Natural killer cell (primary cell): ENCODE results near the gene TBC1D4. TPM values are rescaled to one million over a fixed set of nuclear protein-coding genes. Genes with fewer than 3 reads are reported as not detected.

Experiments
- ATAC-seq, 3 donors: fragments of 150-1000 bp in 2 of 3; fragments of 200-7000 bp in 1 of 3; cut with Tn5 transposase; 1 replicate in 1 of 3; 2 replicates in 2 of 3; pipeline ENCODE4 v1.10.0; 2021; ENCODE audit warnings: mild to moderate bottlenecking in 2 of 3, moderate library complexity in 2 of 3
- DNase-seq, 2 donors: peaks; one replicate each; pipeline versions ENCODE4 v3.0.0 to v3.0.0-alpha.2; 2013 to 2021; ENCODE audit warnings: mixed read lengths in 1 of 2
- H3K27ac ChIP-seq: one replicate; pipeline ENCODE4 v1.5.1; 2013; ENCODE audit warnings: mild to moderate bottlenecking, low read length
- H3K27me3 ChIP-seq: one replicate; pipeline ENCODE4 v1.6.1; 2013; ENCODE audit warnings: low read length; ENCODE audit not compliant: control insufficient read depth, insufficient read depth
- H3K36me3 ChIP-seq: one replicate; pipeline ENCODE4 v1.6.1; 2013; ENCODE audit warnings: low read length; ENCODE audit not compliant: control insufficient read depth, insufficient read depth
- H3K4me1 ChIP-seq: one replicate; pipeline ENCODE4 v1.6.1; 2013; ENCODE audit warnings: low read length; ENCODE audit not compliant: control insufficient read depth, insufficient read depth
- H3K4me3 ChIP-seq: one replicate; pipeline ENCODE4 v1.5.1; 2013; ENCODE audit warnings: low read length
- H3K9me3 ChIP-seq: one replicate; pipeline ENCODE4 v1.6.1; 2013; ENCODE audit warnings: low read length; ENCODE audit not compliant: control insufficient read depth, insufficient read depth
- H3K27ac Mint-ChIP-seq, 2 donors: one replicate each; pipeline ENCODE4 v1.8.0; 2022; ENCODE audit warnings: mild to moderate bottlenecking in 2 of 2, mixed read lengths in 2 of 2, moderate library complexity in 1 of 2
- H3K27me3 Mint-ChIP-seq, 2 donors: one replicate each; pipeline ENCODE4 v1.8.0; 2022; ENCODE audit warnings: low read depth in 2 of 2, mixed read lengths in 2 of 2
- H3K36me3 Mint-ChIP-seq: one replicate; pipeline ENCODE4 v1.8.0; 2022; ENCODE audit warnings: mixed read lengths
- H3K4me1 Mint-ChIP-seq, 2 donors: one replicate each; pipeline ENCODE4 v1.8.0; 2022; ENCODE audit warnings: mixed read lengths in 2 of 2
- H3K4me3 Mint-ChIP-seq: one replicate; pipeline ENCODE4 v1.8.0; 2022; ENCODE audit warnings: mild to moderate bottlenecking, moderate library complexity, mixed read lengths
- H3K9me3 Mint-ChIP-seq, 2 donors: one replicate each; pipeline ENCODE4 v1.8.0; 2022; ENCODE audit warnings: mixed read lengths in 2 of 2
- CTCF ChIP-seq: fragments of 200-600 bp; IDR thresholded peaks from one replicate; pipeline ENCODE4 v1.8.0; 2022; ENCODE audit warnings: antibody characterized with exemption
- WGBS: methylation state at CpG from one replicate; pipeline ENCODE4 v1.1.7; 2013; ENCODE audit warnings: missing lambda C conversion rate; ENCODE audit not compliant: insufficient coverage; 5-methylcytosine and 5-hydroxymethylcytosine counted together
- intact Hi-C: fragments of 100-400 bp; cut with micrococcal nuclease; formaldehyde crosslinking; loops from one replicate; pipeline ENCODE4 v1.14.2; 2022
- total RNA-seq, 4 donors: library from RNA; stranded (reverse); fragments of 120-200 nt in 1 of 4; gene quantifications; one replicate each; pipeline versions ENCODE4 v1.2.3 to v1.2.4, GENCODE V29; 2013 to 2022

Gene TBC1D4
- total RNA-seq, 3 donors from 2014 or later (not counting 1 experiment from before 2014, with no cell fraction given) = 0.54 to 5.1 (median 3.7) TPM

- Histone ChIP-seq H3K4me3 (no peak overlapping the region), H3K9me3 (no peaks in the 10 kb centered on the region), H3K36me3 (no peaks in the 10 kb centered on the region), H3K4me1 (no peaks in the 10 kb centered on the region), H3K27me3 (no peaks in the 10 kb centered on the region), H3K27ac (no peak overlapping the region)
- ATAC-seq (no peak), DNase-seq (no peak)
- no peaks in the 10 kb centered on the region for H3K9me3 Mint-ChIP-seq
- no peak overlapping the region for H3K4me3 Mint-ChIP-seq
- WGBS = 86% methylated on average over 1 of the region's 1 CpG
- H3K27me3 Mint-ChIP-seq = peaks cover 0 to 2% of the 10 kb centered on the region in 2 donors
- intact Hi-C loops = no loop called here
- H3K27ac Mint-ChIP-seq = no peak overlapping the region
- H3K36me3 Mint-ChIP-seq = no peaks in the 10 kb centered on the region
- TF ChIP-seq CTCF = no peak
- H3K4me1 Mint-ChIP-seq = peaks cover 6 to 11% of the 10 kb centered on the region in 2 donors
Observed at GRCh38 chr13:75422028-75422427, 59.9 kb downstream of the TBC1D4 start.

DNA sequence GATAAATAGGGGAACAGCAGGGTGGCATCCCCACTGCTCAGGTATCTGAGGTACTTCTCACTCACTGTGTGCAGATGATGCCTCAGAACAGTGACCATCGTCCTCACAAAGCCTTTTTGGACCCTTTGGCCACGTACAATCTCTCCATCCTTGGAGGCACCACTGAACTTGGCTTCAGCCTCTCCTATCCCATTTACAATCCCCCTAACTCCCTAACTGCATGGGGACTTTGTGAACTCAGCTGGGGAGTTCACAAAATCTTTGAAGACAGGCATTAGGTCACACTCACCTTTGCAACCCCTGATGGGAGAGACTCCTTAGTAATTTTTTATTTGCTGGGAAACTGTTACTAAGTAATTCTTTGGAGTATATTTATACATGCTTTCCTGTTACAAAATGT lies 60.8 kb downstream of the TBC1D4 start:
- DNase-seq = no peak
- intact Hi-C loops = no loop called here
- no peak overlapping the region for H3K27ac ChIP-seq
- Mint-ChIP-seq H3K9me3 (no peaks in the 10 kb centered on the region), H3K4me1 (peaks cover 6 to 11% of the 10 kb centered on the region in 2 donors), H3K4me3 (no peak overlapping the region), H3K27ac (no peak overlapping the region), H3K36me3 (no peaks in the 10 kb centered on the region), H3K27me3 (peaks cover 0 to 3% of the 10 kb centered on the region in 2 donors)
- WGBS = 88% methylated on average over 2 of the region's 2 CpGs
- H3K27me3 ChIP-seq = no peaks in the 10 kb centered on the region
- no peaks in the 10 kb centered on the region for H3K9me3 ChIP-seq
- ATAC-seq = no peak
- no peak for TF ChIP-seq CTCF
- H3K4me3 ChIP-seq = no peak overlapping the region
- H3K36me3 ChIP-seq = no peaks in the 10 kb centered on the region
- H3K4me1 ChIP-seq = no peaks in the 10 kb centered on the region

DNA sequence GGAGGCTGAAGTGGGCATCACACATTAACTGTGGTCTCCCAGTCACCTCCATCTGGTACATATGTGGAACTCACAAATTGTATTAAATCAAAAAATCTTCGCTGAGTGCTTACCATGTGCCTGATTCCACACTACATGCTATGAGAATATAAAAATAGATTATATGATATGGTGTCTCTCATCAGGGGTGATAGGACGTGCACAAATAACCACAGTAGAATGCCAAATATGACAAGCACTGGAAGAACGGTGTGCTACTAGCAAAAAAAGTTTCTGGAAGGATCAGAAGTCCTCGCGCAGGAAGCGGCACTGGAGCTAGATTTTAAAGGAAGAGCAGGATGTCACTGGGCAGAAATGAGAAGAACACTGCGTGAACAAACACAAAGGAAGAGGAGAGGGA lies 62.3 kb downstream of the TBC1D4 start:
- Mint-ChIP-seq H3K4me3 (no peak overlapping the region), H3K27me3 (peaks cover 0 to 3% of the 10 kb centered on the region in 2 donors), H3K4me1 (peaks cover 0 to 3% of the 10 kb centered on the region in 2 donors), H3K36me3 (no peaks in the 10 kb centered on the region), H3K27ac (no peak overlapping the region), H3K9me3 (no peaks in the 10 kb centered on the region)
- ATAC-seq = no peak
- Histone ChIP-seq H3K9me3 (no peaks in the 10 kb centered on the region), H3K27me3 (no peaks in the 10 kb centered on the region), H3K4me3 (no peak overlapping the region), H3K36me3 (no peaks in the 10 kb centered on the region), H3K27ac (no peak overlapping the region), H3K4me1 (no peaks in the 10 kb centered on the region)
- intact Hi-C loops = no loop called here
- DNase-seq = no peak
- 93% methylated on average over 6 of the region's 7 CpGs for WGBS
- no peak for TF ChIP-seq CTCF

- Histone ChIP-seq H3K9me3 (no peaks in the 10 kb centered on the region), H3K27me3 (no peaks in the 10 kb centered on the region), H3K4me3 (no peak overlapping the region), H3K4me1 (no peaks in the 10 kb centered on the region), H3K27ac (no peak overlapping the region), H3K36me3 (no peaks in the 10 kb centered on the region)
- WGBS = no CpG with 5 or more reads among the region's 2 CpGs
- no peaks in the 10 kb centered on the region for H3K36me3 Mint-ChIP-seq
- no peaks in the 10 kb centered on the region for H3K9me3 Mint-ChIP-seq
- no peak overlapping the region for H3K27ac Mint-ChIP-seq
- DNase-seq (no peak), ATAC-seq (no peak)
- intact Hi-C loops = no loop called here
- H3K27me3 Mint-ChIP-seq = peaks cover 0 to 3% of the 10 kb centered on the region in 2 donors
- peaks cover 0 to 5% of the 10 kb centered on the region in 2 donors for H3K4me1 Mint-ChIP-seq
- TF ChIP-seq CTCF = no peak
- H3K4me3 Mint-ChIP-seq = no peak overlapping the region
Observed at GRCh38 chr13:75418997-75419396, 63.0 kb downstream of the TBC1D4 start.
